Measurements from ENCODE around the gene TBCE.

Gene TBCE

GRCh38 chr1:235397733-235398132 lies 30.5 kb downstream of the TBCE start:
- no peaks in the 10 kb centered on the region for H3K27me3 ChIP-seq (ENCODE audit: control insufficient read depth in 1 of 2, insufficient read depth in 2 of 2, low read length in 2 of 2)
- H3K4me3 ChIP-seq (ENCODE audit: low read depth in 1 of 2, low read length in 2 of 2) = no peak overlapping the region
- no peak overlapping the region for H3K9ac ChIP-seq (ENCODE audit: low read length)
- H3K9me3 ChIP-seq (ENCODE audit: low read length) = no peaks in the 10 kb centered on the region
- H3K4me1 ChIP-seq (ENCODE audit: insufficient read depth, low read length) = no peaks in the 10 kb centered on the region
- H3K36me3 ChIP-seq (ENCODE audit: insufficient read depth, low read length) = no peaks in the 10 kb centered on the region
- H3K27ac ChIP-seq (ENCODE audit: low read depth, low read length) = no peak overlapping the region

GRCh38 chr1:235399661-235400060 lies 32.4 kb downstream of the TBCE start:
- Histone ChIP-seq H3K27me3 (ENCODE audit: control insufficient read depth in 1 of 2, insufficient read depth in 2 of 2, low read length in 2 of 2) (no peaks in the 10 kb centered on the region), H3K9ac (ENCODE audit: low read length) (no peak overlapping the region), H3K4me3 (ENCODE audit: low read depth in 1 of 2, low read length in 2 of 2) (no peak overlapping the region), H3K27ac (ENCODE audit: low read depth, low read length) (no peak overlapping the region), H3K4me1 (ENCODE audit: insufficient read depth, low read length) (no peaks in the 10 kb centered on the region), H3K36me3 (ENCODE audit: insufficient read depth, low read length) (no peaks in the 10 kb centered on the region), H3K9me3 (ENCODE audit: low read length) (no peaks in the 10 kb centered on the region)

GRCh38 chr1:235401251-235401650 lies 34.0 kb downstream of the TBCE start:
- Histone ChIP-seq H3K4me3 (ENCODE audit: low read depth in 1 of 2, low read length in 2 of 2) (no peak overlapping the region), H3K9ac (ENCODE audit: low read length) (no peak overlapping the region), H3K27ac (ENCODE audit: low read depth, low read length) (no peak overlapping the region), H3K36me3 (ENCODE audit: insufficient read depth, low read length) (no peaks in the 10 kb centered on the region), H3K9me3 (ENCODE audit: low read length) (no peaks in the 10 kb centered on the region), H3K4me1 (ENCODE audit: insufficient read depth, low read length) (no peaks in the 10 kb centered on the region), H3K27me3 (ENCODE audit: control insufficient read depth in 1 of 2, insufficient read depth in 2 of 2, low read length in 2 of 2) (no peaks in the 10 kb centered on the region)

GRCh38 chr1:235402457-235403200 lies 35.4 kb downstream of the TBCE start:
- no peaks in the 10 kb centered on the region for H3K9me3 ChIP-seq (ENCODE audit: low read length)
- H3K27me3 ChIP-seq (ENCODE audit: control insufficient read depth in 1 of 2, insufficient read depth in 2 of 2, low read length in 2 of 2) = no peaks in the 10 kb centered on the region
- H3K27ac ChIP-seq (ENCODE audit: low read depth, low read length) = no peak overlapping the region
- H3K36me3 ChIP-seq (ENCODE audit: insufficient read depth, low read length) = no peaks in the 10 kb centered on the region
- no peaks in the 10 kb centered on the region for H3K4me1 ChIP-seq (ENCODE audit: insufficient read depth, low read length)
- H3K4me3 ChIP-seq (ENCODE audit: low read depth in 1 of 2, low read length in 2 of 2) = no peak overlapping the region
- H3K9ac ChIP-seq (ENCODE audit: low read length) = no peak overlapping the region

- H3K27me3 ChIP-seq (ENCODE audit: control insufficient read depth in 1 of 2, insufficient read depth in 2 of 2, low read length in 2 of 2) = no peaks in the 10 kb centered on the region
- peaks cover 3% of the 10 kb centered on the region for H3K4me1 ChIP-seq (ENCODE audit: insufficient read depth, low read length)
- no peak overlapping the region for H3K27ac ChIP-seq (ENCODE audit: low read depth, low read length)
- H3K9me3 ChIP-seq (ENCODE audit: low read length) = no peaks in the 10 kb centered on the region
- H3K9ac ChIP-seq (ENCODE audit: low read length) = no peak overlapping the region
- no peak overlapping the region for H3K4me3 ChIP-seq (ENCODE audit: low read depth in 1 of 2, low read length in 2 of 2)
- H3K36me3 ChIP-seq (ENCODE audit: insufficient read depth, low read length) = no peaks in the 10 kb centered on the region
Measured at GRCh38 chr1:235403593-235403992, 36.4 kb downstream of the TBCE start.

GRCh38 chr1:235404190-235404589 lies 37.0 kb downstream of the TBCE start:
- H3K9ac ChIP-seq (ENCODE audit: low read length) = no peak overlapping the region
- no peaks in the 10 kb centered on the region for H3K9me3 ChIP-seq (ENCODE audit: low read length)
- H3K27me3 ChIP-seq (ENCODE audit: control insufficient read depth in 1 of 2, insufficient read depth in 2 of 2, low read length in 2 of 2) = no peaks in the 10 kb centered on the region
- H3K36me3 ChIP-seq (ENCODE audit: insufficient read depth, low read length) = no peaks in the 10 kb centered on the region
- no peak overlapping the region for H3K27ac ChIP-seq (ENCODE audit: low read depth, low read length)
- no peak overlapping the region for H3K4me3 ChIP-seq (ENCODE audit: low read depth in 1 of 2, low read length in 2 of 2)
- H3K4me1 ChIP-seq (ENCODE audit: insufficient read depth, low read length) = peaks cover 5% of the 10 kb centered on the region

- Histone ChIP-seq H3K27me3 (ENCODE audit: control insufficient read depth in 1 of 2, insufficient read depth in 2 of 2, low read length in 2 of 2) (no peaks in the 10 kb centered on the region), H3K9me3 (ENCODE audit: low read length) (no peaks in the 10 kb centered on the region), H3K36me3 (ENCODE audit: insufficient read depth, low read length) (no peaks in the 10 kb centered on the region), H3K4me3 (ENCODE audit: low read depth in 1 of 2, low read length in 2 of 2) (no peak overlapping the region), H3K4me1 (ENCODE audit: insufficient read depth, low read length) (peaks cover 5% of the 10 kb centered on the region), H3K27ac (ENCODE audit: low read depth, low read length) (no peak overlapping the region), H3K9ac (ENCODE audit: low read length) (no peak overlapping the region)
Measured at GRCh38 chr1:235407419-235407818, 40.2 kb downstream of the TBCE start.

- no peaks in the 10 kb centered on the region for H3K27me3 ChIP-seq (ENCODE audit: control insufficient read depth in 1 of 2, insufficient read depth in 2 of 2, low read length in 2 of 2)
- H3K27ac ChIP-seq (ENCODE audit: low read depth, low read length) = no peak overlapping the region
- no peak overlapping the region for H3K9ac ChIP-seq (ENCODE audit: low read length)
- no peaks in the 10 kb centered on the region for H3K36me3 ChIP-seq (ENCODE audit: insufficient read depth, low read length)
- H3K4me3 ChIP-seq (ENCODE audit: low read depth in 1 of 2, low read length in 2 of 2) = no peak overlapping the region
- H3K9me3 ChIP-seq (ENCODE audit: low read length) = no peaks in the 10 kb centered on the region
- H3K4me1 ChIP-seq (ENCODE audit: insufficient read depth, low read length) = peaks cover 5% of the 10 kb centered on the region
Measured at GRCh38 chr1:235408503-235408960, 41.3 kb downstream of the TBCE start.

- Histone ChIP-seq H3K4me3 (ENCODE audit: low read depth in 1 of 2, low read length in 2 of 2) (no peak overlapping the region), H3K27me3 (ENCODE audit: control insufficient read depth in 1 of 2, insufficient read depth in 2 of 2, low read length in 2 of 2) (no peaks in the 10 kb centered on the region), H3K4me1 (ENCODE audit: insufficient read depth, low read length) (peaks cover 5% of the 10 kb centered on the region), H3K9me3 (ENCODE audit: low read length) (no peaks in the 10 kb centered on the region), H3K36me3 (ENCODE audit: insufficient read depth, low read length) (no peaks in the 10 kb centered on the region), H3K27ac (ENCODE audit: low read depth, low read length) (no peak overlapping the region), H3K9ac (ENCODE audit: low read length) (no peak overlapping the region)
Measured at GRCh38 chr1:235409042-235409820, 42.0 kb downstream of the TBCE start.

- Histone ChIP-seq H3K27me3 (ENCODE audit: control insufficient read depth in 1 of 2, insufficient read depth in 2 of 2, low read length in 2 of 2) (no peaks in the 10 kb centered on the region), H3K27ac (ENCODE audit: low read depth, low read length) (no peak overlapping the region), H3K9ac (ENCODE audit: low read length) (no peak overlapping the region), H3K4me1 (ENCODE audit: insufficient read depth, low read length) (peaks cover 5% of the 10 kb centered on the region), H3K9me3 (ENCODE audit: low read length) (no peaks in the 10 kb centered on the region), H3K36me3 (ENCODE audit: insufficient read depth, low read length) (no peaks in the 10 kb centered on the region), H3K4me3 (ENCODE audit: low read depth in 1 of 2, low read length in 2 of 2) (no peak overlapping the region)
Measured at GRCh38 chr1:235410467-235410866, 43.2 kb downstream of the TBCE start.

GRCh38 chr1:235411489-235412486 lies 44.6 kb downstream of the TBCE start:
- no peaks in the 10 kb centered on the region for H3K9me3 ChIP-seq (ENCODE audit: low read length)
- peaks cover 5% of the 10 kb centered on the region for H3K4me1 ChIP-seq (ENCODE audit: insufficient read depth, low read length)
- H3K4me3 ChIP-seq (ENCODE audit: low read depth in 1 of 2, low read length in 2 of 2) = no peak overlapping the region
- no peaks in the 10 kb centered on the region for H3K36me3 ChIP-seq (ENCODE audit: insufficient read depth, low read length)
- no peaks in the 10 kb centered on the region for H3K27me3 ChIP-seq (ENCODE audit: control insufficient read depth in 1 of 2, insufficient read depth in 2 of 2, low read length in 2 of 2)
- no peak overlapping the region for H3K9ac ChIP-seq (ENCODE audit: low read length)
- H3K27ac ChIP-seq (ENCODE audit: low read depth, low read length) = no peak overlapping the region

All from muscle layer of colon (tissue), 2 donors.